CD8-positive, alpha-beta memory T cell (primary cell): ENCODE data around the gene CCDC167. TPM values are rescaled to one million over a fixed set of nuclear protein-coding genes. Genes with fewer than 3 reads are reported as not detected.
A peak's percentile ranks its signal among the peaks of the same experiment; 100 is the strongest.

Experiments
- CTCF ChIA-PET: fragments of 350-600 bp; sonication (Branson Sonifier 250); formaldehyde crosslinking; loops from one replicate; lab custom pipeline; 2021; ENCODE audit warnings: antibody characterized with exemption; lab: Charles Lee
- POLR2A ChIA-PET: fragments of 350-600 bp; sonication (Branson Sonifier 250); formaldehyde crosslinking; loops from one replicate; lab custom pipeline; 2021; ENCODE audit warnings: antibody characterized with exemption; lab: Charles Lee
- DNase-seq, 5 donors: peaks; one replicate each; pipeline versions ENCODE4 v3.0.0 to v3.0.0-alpha.2; 2020 to 2022; ENCODE audit warnings: mixed read lengths in 1 of 5
- H3K27ac ChIP-seq: one replicate; pipeline ENCODE4 v1.7.0; 2013; ENCODE audit warnings: low read depth, mild to moderate bottlenecking, low read length, moderate library complexity
- H3K27me3 ChIP-seq: 2 replicates; pipeline ENCODE4 v1.7.0; 2013; ENCODE audit warnings: low read length, mild to moderate bottlenecking; ENCODE audit not compliant: insufficient read depth, poor library complexity, severe bottlenecking
- H3K36me3 ChIP-seq: 2 replicates; pipeline ENCODE4 v1.7.0; 2013; ENCODE audit warnings: mild to moderate bottlenecking, low read length, moderate library complexity; ENCODE audit not compliant: insufficient read depth
- H3K4me1 ChIP-seq: 2 replicates; pipeline ENCODE4 v1.7.0; 2013; ENCODE audit warnings: mild to moderate bottlenecking, low read length, moderate library complexity; ENCODE audit not compliant: insufficient read depth
- H3K4me3 ChIP-seq: 2 replicates; pipeline ENCODE4 v1.7.0; 2013; ENCODE audit warnings: mild to moderate bottlenecking, low read length
- H3K9me3 ChIP-seq: 2 replicates; pipeline ENCODE4 v1.7.0; 2013; ENCODE audit warnings: mild to moderate bottlenecking, low read length
- H3K27ac Mint-ChIP-seq, 8 donors: one replicate each; pipeline ENCODE4 v1.8.0; 2020 to 2021; ENCODE audit warnings: mixed read lengths in 8 of 8, mild to moderate bottlenecking in 6 of 8, inconsistent platforms in 3 of 8, moderate library complexity in 3 of 8
- H3K27me3 Mint-ChIP-seq, 2 donors: one replicate each; pipeline ENCODE4 v1.8.0; 2020 to 2021; ENCODE audit warnings: mixed read lengths in 2 of 2, mild to moderate bottlenecking in 1 of 2, moderate library complexity in 1 of 2
- H3K36me3 Mint-ChIP-seq, 3 donors: one replicate each; pipeline ENCODE4 v1.8.0; 2020 to 2021; ENCODE audit warnings: mixed read lengths in 3 of 3, inconsistent platforms in 1 of 3, mild to moderate bottlenecking in 1 of 3
- H3K4me1 Mint-ChIP-seq, 3 donors: one replicate each; pipeline ENCODE4 v1.8.0; 2020 to 2021; ENCODE audit warnings: mixed read lengths in 3 of 3, inconsistent platforms in 1 of 3, mild to moderate bottlenecking in 1 of 3
- H3K4me3 Mint-ChIP-seq, 7 donors: one replicate each; pipeline ENCODE4 v1.8.0; 2020 to 2021; ENCODE audit warnings: mixed read lengths in 7 of 7, mild to moderate bottlenecking in 6 of 7, moderate library complexity in 4 of 7, inconsistent platforms in 2 of 7
- H3K9me3 Mint-ChIP-seq, 5 donors: one replicate each; pipeline ENCODE4 v1.8.0; 2020 to 2022; ENCODE audit warnings: mixed read lengths in 5 of 5, mild to moderate bottlenecking in 3 of 5, moderate library complexity in 2 of 5, inconsistent platforms in 1 of 5
- polyA plus RNA-seq: library from polyadenylated mRNA; unstranded; fragments of 300-500 nt; fragmentation: Illumina TruSeq; gene quantifications from one replicate; pipeline ENCODE4 v1.2.3, GENCODE V29; 2021
- total RNA-seq, 2 experiments: library from RNA; stranded (reverse); gene quantifications; one replicate each; pipeline ENCODE4 v1.2.3, GENCODE V29; 2021

Gene CCDC167
- total and polyA plus RNA-seq, 3 experiments from 2014 or later, result 79.5 to 181 (median 86.3) TPM

GRCh38 chr6:37488476-37488875 is 11.2 kb downstream of the CCDC167 start:
- H3K27me3 Mint-ChIP-seq, result no peaks in the 10 kb centered on the region
- Histone ChIP-seq H3K27me3 (no peaks in the 10 kb centered on the region), H3K27ac (no peak overlapping the region), H3K36me3 (peaks cover 6% of the 10 kb centered on the region), H3K9me3 (no peaks in the 10 kb centered on the region), H3K4me1 (peaks cover 50% of the 10 kb centered on the region), H3K4me3 (no peak overlapping the region)
- DNase-seq, result no peak
- peak overlapping the region; percentile 92 to 99 (median 96) for H3K27ac Mint-ChIP-seq
- H3K4me1 Mint-ChIP-seq, result peaks cover 64 to 83% (median 67%) of the 10 kb centered on the region in 3 donors
- no peaks in the 10 kb centered on the region for H3K9me3 Mint-ChIP-seq
- CTCF ChIA-PET, result interaction anchor here (0.7 to 3.0 kb wide), 8 partner anchors 12 to 203 kb away, joined by 3 to 15 read pairs (median 5); no protein-coding TSS in a partner anchor
- POLR2A ChIA-PET, result interaction anchor here (0.6 to 1.0 kb wide), 2 partner anchors 28 to 155 kb away, joined by 3 read pairs; no protein-coding TSS in a partner anchor
- H3K4me3 Mint-ChIP-seq, result peak overlapping the region in 1 of 7 donors; percentile 1
- peaks cover 0 to 28% (median 2%) of the 10 kb centered on the region in 3 donors for H3K36me3 Mint-ChIP-seq

DNA sequence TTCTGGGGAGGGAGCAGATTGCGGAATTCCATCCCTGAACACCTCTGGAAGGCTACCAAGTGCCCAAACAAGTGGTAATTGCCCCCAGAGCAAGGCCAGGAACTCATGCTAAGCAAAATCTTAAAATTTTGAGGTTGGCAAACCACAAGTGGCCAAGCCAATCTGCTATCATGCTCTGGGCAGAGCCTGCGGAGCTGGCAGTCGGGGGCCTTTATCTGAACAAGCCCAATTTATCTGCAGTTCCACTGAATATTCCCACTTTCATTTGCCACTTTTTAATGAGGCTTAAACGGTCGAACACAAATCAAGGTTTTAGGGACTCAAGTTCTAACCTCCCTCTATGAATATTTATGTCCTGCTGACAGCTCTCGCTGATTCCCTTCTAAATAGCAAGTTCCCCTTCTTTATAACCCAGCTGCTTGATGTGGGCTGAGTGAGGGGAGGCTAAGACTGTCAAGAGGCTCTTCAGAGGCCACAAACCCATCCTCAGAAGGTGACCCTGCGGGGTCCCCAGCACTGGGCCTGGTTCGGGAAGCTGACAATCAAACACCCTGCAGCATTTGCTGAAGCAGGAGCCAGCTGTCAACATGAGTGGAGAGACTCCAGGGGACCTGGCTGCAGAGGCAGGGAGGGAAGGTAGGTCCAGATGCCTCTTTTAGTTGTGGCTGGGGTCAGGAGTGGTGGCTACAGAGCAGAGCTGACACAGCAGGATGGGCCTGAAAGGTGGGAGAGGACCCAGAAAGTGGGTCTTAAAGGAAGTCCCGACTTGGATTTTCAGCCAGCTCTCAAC is 11.9 kb downstream of the CCDC167 start:
- Histone ChIP-seq H3K9me3 (no peaks in the 10 kb centered on the region), H3K27me3 (no peaks in the 10 kb centered on the region), H3K4me3 (no peak overlapping the region), H3K4me1 (peaks cover 50% of the 10 kb centered on the region), H3K27ac (no peak overlapping the region), H3K36me3 (peaks cover 12% of the 10 kb centered on the region)
- Mint-ChIP-seq H3K27ac (peak overlapping the region; percentile 92 to 99 (median 96)), H3K4me3 (no peak overlapping the region), H3K27me3 (no peaks in the 10 kb centered on the region), H3K9me3 (no peaks in the 10 kb centered on the region), H3K4me1 (peaks cover 58 to 76% (median 60%) of the 10 kb centered on the region in 3 donors), H3K36me3 (peaks cover 0 to 35% (median 4%) of the 10 kb centered on the region in 3 donors)
- peak in 1 of 5 donors; percentile 16 for DNase-seq
- ChIA-PET POLR2A (interaction anchor here (0.6 to 1.0 kb wide), 2 partner anchors 29 to 156 kb away, joined by 3 read pairs; no protein-coding TSS in a partner anchor), CTCF (interaction anchor here (0.7 to 3.0 kb wide), 7 partner anchors 13 to 204 kb away, joined by 3 to 15 read pairs (median 4); no protein-coding TSS in a partner anchor)

- Histone ChIP-seq H3K27me3 (no peaks in the 10 kb centered on the region), H3K4me3 (no peak overlapping the region), H3K36me3 (peaks cover 22% of the 10 kb centered on the region), H3K9me3 (no peaks in the 10 kb centered on the region), H3K27ac (no peak overlapping the region), H3K4me1 (peaks cover 35% of the 10 kb centered on the region)
- Mint-ChIP-seq H3K4me1 (peaks cover 43 to 61% (median 45%) of the 10 kb centered on the region in 3 donors), H3K9me3 (no peaks in the 10 kb centered on the region), H3K27me3 (no peaks in the 10 kb centered on the region), H3K27ac (peak overlapping the region; percentile 53 to 94 (median 82)), H3K36me3 (peaks cover 0 to 50% (median 10%) of the 10 kb centered on the region in 3 donors), H3K4me3 (no peak overlapping the region)
- POLR2A ChIA-PET, result no interaction called here
- no peak for DNase-seq
- CTCF ChIA-PET, result interaction anchor here (1.9 to 2.5 kb wide), 3 partner anchors 79 to 206 kb away, joined by 6 to 30 read pairs (median 13); no protein-coding TSS in a partner anchor
These were observed 13.4 kb downstream of the CCDC167 start for GRCh38 chr6:37486121-37486839.

- CTCF ChIA-PET, result interaction anchor here (0.8 to 2.2 kb wide), 10 partner anchors 18 to 92 kb away, joined by 3 to 30 read pairs (median 4); partner anchors contain the start of gene CMTR1
- Histone ChIP-seq H3K4me1 (peaks cover 26% of the 10 kb centered on the region), H3K27me3 (no peaks in the 10 kb centered on the region), H3K27ac (no peak overlapping the region), H3K9me3 (no peaks in the 10 kb centered on the region), H3K4me3 (no peak overlapping the region), H3K36me3 (peaks cover 28% of the 10 kb centered on the region)
- H3K27me3 Mint-ChIP-seq, result no peaks in the 10 kb centered on the region
- DNase-seq, result no peak
- H3K36me3 Mint-ChIP-seq, result peaks cover 0 to 60% (median 10%) of the 10 kb centered on the region in 3 donors
- H3K9me3 Mint-ChIP-seq, result no peaks in the 10 kb centered on the region
- peak overlapping the region; percentile 36 to 88 (median 68) for H3K27ac Mint-ChIP-seq
- no peak overlapping the region for H3K4me3 Mint-ChIP-seq
- peaks cover 34 to 51% (median 35%) of the 10 kb centered on the region in 3 donors for H3K4me1 Mint-ChIP-seq
- POLR2A ChIA-PET, result interaction anchor here (0.6 kb wide), 1 partner anchor 15 kb away, joined by 3 read pairs; the partner anchor contains the start of gene CCDC167
These were observed 14.4 kb downstream of the CCDC167 start for GRCh38 chr6:37485291-37485702.

GRCh38 chr6:37484786-37485170 is 14.9 kb downstream of the CCDC167 start:
- Histone ChIP-seq H3K9me3 (no peaks in the 10 kb centered on the region), H3K4me3 (no peak overlapping the region), H3K27ac (peak overlapping the region; percentile 24), H3K4me1 (peaks cover 20% of the 10 kb centered on the region), H3K27me3 (no peaks in the 10 kb centered on the region), H3K36me3 (peaks cover 31% of the 10 kb centered on the region)
- ChIA-PET CTCF (interaction anchor here (0.8 to 2.2 kb wide), 10 partner anchors 17 to 93 kb away, joined by 3 to 30 read pairs (median 4); partner anchors contain the start of gene CMTR1), POLR2A (interaction anchor here (0.6 kb wide), 1 partner anchor 15 kb away, joined by 3 read pairs; the partner anchor contains the start of gene CCDC167)
- no peaks in the 10 kb centered on the region for H3K9me3 Mint-ChIP-seq
- H3K27me3 Mint-ChIP-seq, result no peaks in the 10 kb centered on the region
- H3K4me1 Mint-ChIP-seq, result peaks cover 29 to 46% (median 30%) of the 10 kb centered on the region in 3 donors
- H3K27ac Mint-ChIP-seq, result peak overlapping the region in 4 of 8 donors; percentile 39 to 88 (median 76)
- DNase-seq, result no peak
- H3K4me3 Mint-ChIP-seq, result no peak overlapping the region
- H3K36me3 Mint-ChIP-seq, result peaks cover 0 to 65% (median 10%) of the 10 kb centered on the region in 3 donors

GRCh38 chr6:37483917-37484785 is 15.5 kb downstream of the CCDC167 start:
- POLR2A ChIA-PET, result interaction anchor here (0.6 kb wide), 2 partner anchors 16 to 214 kb away, joined by 3 read pairs; partner anchors contain the start of genes CCDC167 and MDGA1
- peak overlapping the region; percentile 24 for H3K27ac ChIP-seq

More at GRCh38 chr6:37483917-37484785, 15.5 kb downstream of the CCDC167 start:
- Histone ChIP-seq H3K9me3 (no peaks in the 10 kb centered on the region), H3K27me3 (no peaks in the 10 kb centered on the region), H3K4me1 (peaks cover 14% of the 10 kb centered on the region), H3K36me3 (peaks cover 31% of the 10 kb centered on the region), H3K4me3 (no peak overlapping the region)
- H3K4me3 Mint-ChIP-seq, result no peak overlapping the region
- no peaks in the 10 kb centered on the region for H3K9me3 Mint-ChIP-seq
- H3K4me1 Mint-ChIP-seq, result peaks cover 24 to 40% (median 24%) of the 10 kb centered on the region in 3 donors
- H3K27ac Mint-ChIP-seq, result peak overlapping the region in 7 of 8 donors; percentile 7 to 88 (median 47)
- peaks cover 0 to 72% (median 10%) of the 10 kb centered on the region in 3 donors for H3K36me3 Mint-ChIP-seq
- H3K27me3 Mint-ChIP-seq, result no peaks in the 10 kb centered on the region
- CTCF ChIA-PET, result interaction anchor here (0.8 to 2.2 kb wide), 12 partner anchors 17 to 93 kb away, joined by 3 to 30 read pairs (median 4); no protein-coding TSS in a partner anchor
- DNase-seq, result peak; percentile 71 to 85 (median 72)
